Keratinocyte (primary cell): ENCODE measurements around the gene CTNND2.

Source experiments
- EZH2 ChIP-seq: IDR thresholded peaks from one replicate; pipeline ENCODE4 v1.6.1; 2012; ENCODE audit warnings: inconsistent platforms, mild to moderate bottlenecking, low read length, moderate library complexity
- TF ChIP-seq, protein P1 (sequence below), 3 experiments: IDR thresholded peaks in 1 of 3; conservative IDR thresholded peaks in 1 of 3; optimal IDR thresholded peaks in 1 of 3; 2 replicates in 2 of 3; 3 replicates in 1 of 3; pipeline versions ENCODE3 to v1.5.1; 2011; ENCODE audit warnings: low read length in 3 of 3, mild to moderate bottlenecking in 3 of 3, moderate library complexity in 2 of 3, control low read depth in 1 of 3, inconsistent platforms in 1 of 3; ENCODE audit not compliant: insufficient read depth in 2 of 3; ENCODE audit errors: extremely low read depth in 1 of 3

DNA sequence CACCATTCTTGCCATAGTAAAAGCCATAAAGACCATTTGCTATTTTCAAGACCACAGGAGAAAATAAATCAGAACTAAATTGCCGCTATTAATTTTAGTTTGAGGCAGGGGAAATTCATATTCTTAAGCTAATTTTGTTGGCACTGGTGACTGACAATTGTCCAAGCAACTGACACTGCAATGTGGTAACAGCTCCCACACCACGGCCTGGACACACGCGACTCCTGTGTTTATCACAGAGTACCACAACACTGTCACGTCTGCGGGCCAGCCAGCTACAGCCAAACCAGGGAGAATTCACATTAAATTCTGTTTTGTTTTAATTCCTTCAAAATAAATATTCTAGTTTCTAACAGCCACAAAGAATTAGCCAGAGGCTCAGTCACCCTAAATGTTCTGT, 481.9 kb downstream of the CTNND2 start:
- TF ChIP-seq, protein P1, sequence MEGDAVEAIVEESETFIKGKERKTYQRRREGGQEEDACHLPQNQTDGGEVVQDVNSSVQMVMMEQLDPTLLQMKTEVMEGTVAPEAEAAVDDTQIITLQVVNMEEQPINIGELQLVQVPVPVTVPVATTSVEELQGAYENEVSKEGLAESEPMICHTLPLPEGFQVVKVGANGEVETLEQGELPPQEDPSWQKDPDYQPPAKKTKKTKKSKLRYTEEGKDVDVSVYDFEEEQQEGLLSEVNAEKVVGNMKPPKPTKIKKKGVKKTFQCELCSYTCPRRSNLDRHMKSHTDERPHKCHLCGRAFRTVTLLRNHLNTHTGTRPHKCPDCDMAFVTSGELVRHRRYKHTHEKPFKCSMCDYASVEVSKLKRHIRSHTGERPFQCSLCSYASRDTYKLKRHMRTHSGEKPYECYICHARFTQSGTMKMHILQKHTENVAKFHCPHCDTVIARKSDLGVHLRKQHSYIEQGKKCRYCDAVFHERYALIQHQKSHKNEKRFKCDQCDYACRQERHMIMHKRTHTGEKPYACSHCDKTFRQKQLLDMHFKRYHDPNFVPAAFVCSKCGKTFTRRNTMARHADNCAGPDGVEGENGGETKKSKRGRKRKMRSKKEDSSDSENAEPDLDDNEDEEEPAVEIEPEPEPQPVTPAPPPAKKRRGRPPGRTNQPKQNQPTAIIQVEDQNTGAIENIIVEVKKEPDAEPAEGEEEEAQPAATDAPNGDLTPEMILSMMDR (optimal IDR thresholded peaks at IDR 0.05 in 1 of 3, IDR thresholded peaks at IDR 0.05 in 1 of 3, conservative IDR thresholded peaks at IDR 0.05 in 1 of 3; ENCODE audit: extremely low read depth in 1 of 3, insufficient read depth in 2 of 3, low read length in 3 of 3), result no peak
- no peak for TF ChIP-seq EZH2
